Erythroblast (primary cell): ENCODE measurements around the gene ARL5A.

ENCODE experiments used
- DNase-seq, 2 experiments: peaks; one replicate each; lab custom pipeline; 2025; lab: John Stamatoyannopoulos, UW
- GATA1 ChIP-seq: IDR thresholded peaks from 2 replicates; pipeline ENCODE4 v1.6.1; 2011; ENCODE audit warnings: low read depth, mild to moderate bottlenecking, control low read depth, low read length, moderate library complexity
- POLR2A ChIP-seq: IDR thresholded peaks from 2 replicates; pipeline ENCODE4 v1.6.1; 2011; ENCODE audit warnings: mild to moderate bottlenecking, low read length

The ARL5A gene

DNA sequence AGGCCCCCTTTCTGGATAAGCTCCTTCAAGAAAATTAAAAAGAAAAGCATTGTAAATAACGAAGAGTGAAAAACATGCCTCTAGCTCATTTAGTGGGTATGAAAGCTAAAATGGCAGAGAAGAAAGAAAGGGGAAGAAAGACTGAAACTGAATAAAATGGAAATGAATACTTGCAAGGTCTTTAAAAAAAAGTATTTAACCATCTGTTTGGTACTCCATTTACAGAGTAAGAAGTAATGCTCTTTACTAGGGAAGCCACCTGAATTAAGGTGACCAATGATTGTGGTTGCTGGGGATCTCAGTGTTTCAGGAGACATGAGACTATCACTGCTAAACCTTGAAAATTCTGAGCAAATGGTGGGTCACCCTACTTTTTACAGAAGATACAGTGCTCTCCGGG lies 17.7 kb upstream of the ARL5A start:
- TF ChIP-seq GATA1 (no peak), POLR2A (no peak)
- DNase-seq, result no peak

DNA sequence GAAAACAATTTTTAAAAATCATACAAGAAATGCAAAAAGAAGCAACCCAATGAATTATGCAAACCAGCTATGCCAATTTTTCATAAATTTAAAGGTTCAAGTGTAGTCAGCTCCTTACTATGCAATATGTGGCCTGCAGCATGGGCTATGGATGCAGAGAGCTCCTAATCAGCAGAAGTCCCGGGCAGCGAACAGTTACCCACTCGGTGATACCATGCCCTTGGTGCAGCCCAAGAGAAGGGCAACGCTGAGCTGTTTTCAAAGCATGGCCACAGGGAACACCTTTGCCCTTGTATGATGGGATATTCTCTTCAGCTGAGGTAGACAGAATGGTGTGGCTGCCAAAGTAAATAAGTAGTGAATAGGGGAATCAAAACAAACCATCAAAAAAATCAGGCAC lies 17.3 kb upstream of the ARL5A start:
- no peak for TF ChIP-seq GATA1
- no peak for TF ChIP-seq POLR2A
- DNase-seq, result no peak

DNA sequence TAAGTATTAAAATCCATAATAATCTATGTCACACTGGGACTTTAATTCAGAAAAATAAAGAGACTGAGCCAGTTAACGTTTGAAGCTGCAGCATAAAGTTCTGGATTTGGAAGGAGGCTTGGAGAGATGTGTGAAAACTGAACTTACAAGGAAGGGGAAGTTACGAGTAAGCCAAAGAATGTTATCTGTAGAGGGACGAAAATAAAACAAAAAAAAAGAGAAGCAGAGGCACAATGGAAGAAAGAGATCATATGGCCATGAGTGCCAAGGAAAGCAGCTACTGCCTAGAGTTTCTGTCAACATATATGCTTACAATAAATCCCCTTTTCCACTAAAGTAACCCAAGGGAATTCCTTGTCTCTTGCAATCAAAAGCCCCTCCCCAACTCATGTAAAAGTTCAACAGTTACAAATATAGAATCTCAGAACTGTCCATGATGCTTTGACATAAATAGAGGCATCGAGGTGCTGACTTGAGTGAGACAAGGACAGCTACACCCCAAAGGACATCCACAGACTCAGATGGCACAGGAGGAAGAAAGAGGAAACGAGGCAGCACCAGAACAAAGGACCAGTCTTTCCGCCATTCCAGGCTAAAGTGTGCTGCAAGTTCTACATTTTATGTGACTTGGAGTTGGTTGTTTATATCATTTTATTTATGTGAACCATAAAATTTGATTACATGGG lies 16.1 kb upstream of the ARL5A start:
- TF ChIP-seq GATA1 (no peak), POLR2A (no peak)
- no peak for DNase-seq

- TF ChIP-seq GATA1, result no peak
- no peak for TF ChIP-seq POLR2A
- no peak for DNase-seq
Measured at GRCh38 chr2:151843691-151844061, 15.5 kb upstream of the ARL5A start.

DNA sequence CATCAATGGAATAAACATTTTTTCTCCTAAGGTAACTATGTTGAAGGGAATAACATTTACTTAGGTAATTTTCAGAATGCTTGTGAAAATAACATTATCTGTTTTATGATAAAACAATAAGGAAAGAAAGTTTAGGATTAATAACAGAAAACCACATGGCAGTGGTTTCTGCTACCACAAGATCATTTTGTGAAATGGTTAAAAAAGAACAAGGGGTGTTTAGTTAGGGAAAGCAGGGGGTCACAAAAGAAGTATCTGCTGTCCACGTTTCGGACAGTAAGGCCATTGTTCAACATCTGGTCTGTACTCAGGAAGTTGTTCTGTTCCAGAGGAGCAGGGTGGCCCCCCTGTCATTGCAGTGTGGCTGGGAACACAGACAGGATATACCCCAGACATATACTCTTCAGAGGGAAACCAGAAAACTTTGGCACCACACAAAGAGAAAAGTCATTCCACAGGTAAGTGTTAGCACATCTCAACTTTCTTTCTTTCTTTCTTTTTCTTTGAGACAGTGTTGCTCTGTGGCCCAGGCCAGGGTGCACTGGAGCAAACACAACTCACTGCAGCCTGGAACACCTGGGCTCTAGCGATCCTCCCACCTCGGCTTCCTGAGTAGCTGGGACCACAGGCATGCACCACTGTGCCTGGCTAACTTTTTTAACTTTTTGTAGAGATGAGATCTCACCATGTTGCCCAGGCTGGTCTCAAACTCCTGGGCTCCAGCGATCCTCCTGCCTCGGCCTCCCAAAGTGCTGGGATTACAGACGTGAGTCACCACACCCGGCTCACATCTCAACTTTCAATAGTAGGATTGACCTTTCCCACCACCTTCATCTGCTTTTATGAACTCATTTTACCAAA lies 14.8 kb upstream of the ARL5A start:
- no peak for TF ChIP-seq POLR2A
- TF ChIP-seq GATA1, result no peak
- DNase-seq, result no peak

DNA sequence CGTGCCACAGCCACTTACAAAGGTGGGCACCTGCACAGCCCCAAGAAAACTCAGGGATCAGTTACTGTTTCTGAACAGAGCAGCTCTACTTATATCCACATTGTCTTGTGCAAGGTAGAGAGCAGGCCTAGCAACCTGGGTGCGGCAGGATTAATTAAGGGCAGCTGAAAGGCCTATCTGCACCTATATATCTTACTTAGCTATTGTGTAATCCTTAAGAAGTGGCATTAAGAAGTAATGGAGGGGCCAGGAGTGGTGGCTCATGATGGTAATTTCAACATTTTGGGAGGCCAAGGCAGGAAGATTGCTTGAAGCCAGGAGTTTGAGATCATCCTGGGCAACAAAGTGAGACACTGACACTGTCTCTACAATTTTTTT lies 12.8 kb upstream of the ARL5A start:
- TF ChIP-seq POLR2A, result no peak
- no peak for TF ChIP-seq GATA1
- no peak for DNase-seq

GRCh38 chr2:151840216-151841046 lies 12.2 kb upstream of the ARL5A start:
- DNase-seq, result no peak
- TF ChIP-seq GATA1 (no peak), POLR2A (no peak)

DNA sequence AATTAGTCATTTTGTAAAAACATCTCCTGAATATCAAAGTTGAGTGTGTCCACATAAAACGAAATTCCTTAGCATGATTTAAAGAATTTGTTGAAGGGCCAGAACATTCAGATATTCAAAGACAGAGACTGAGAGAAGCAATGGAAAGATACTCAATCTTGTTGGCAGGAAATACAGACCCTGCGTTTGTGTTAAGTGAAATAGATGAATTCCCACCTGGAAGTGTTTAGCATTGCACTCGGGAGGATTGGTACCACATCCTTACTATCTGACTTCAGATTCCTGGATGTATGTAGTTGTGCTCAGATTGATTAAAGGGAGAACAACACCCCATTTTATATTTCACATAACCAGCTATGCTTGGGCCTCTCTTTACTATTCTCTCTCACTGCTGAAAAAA lies 9.7 kb upstream of the ARL5A start:
- no peak for TF ChIP-seq GATA1
- TF ChIP-seq POLR2A, result no peak
- DNase-seq, result no peak

DNA sequence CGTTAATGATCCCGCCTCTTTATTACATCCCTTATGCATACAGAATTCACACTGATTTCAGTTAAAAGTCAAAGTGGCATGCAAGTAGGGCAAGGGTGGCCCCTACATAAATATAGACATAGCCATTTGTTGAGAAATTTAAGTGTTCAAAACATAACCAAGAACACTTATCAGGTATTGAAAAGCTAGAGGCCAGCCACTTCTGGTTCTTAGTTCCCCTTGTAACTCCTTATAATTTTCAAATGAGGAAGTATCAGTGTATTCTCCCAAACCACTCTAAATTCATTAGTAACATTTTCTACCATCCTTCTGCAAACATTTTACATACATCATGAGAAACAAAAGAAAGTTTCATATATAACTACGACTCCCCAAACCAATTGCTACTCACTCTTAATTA lies 5.8 kb upstream of the ARL5A start:
- DNase-seq, result no peak
- TF ChIP-seq GATA1 (no peak), POLR2A (no peak)

DNA sequence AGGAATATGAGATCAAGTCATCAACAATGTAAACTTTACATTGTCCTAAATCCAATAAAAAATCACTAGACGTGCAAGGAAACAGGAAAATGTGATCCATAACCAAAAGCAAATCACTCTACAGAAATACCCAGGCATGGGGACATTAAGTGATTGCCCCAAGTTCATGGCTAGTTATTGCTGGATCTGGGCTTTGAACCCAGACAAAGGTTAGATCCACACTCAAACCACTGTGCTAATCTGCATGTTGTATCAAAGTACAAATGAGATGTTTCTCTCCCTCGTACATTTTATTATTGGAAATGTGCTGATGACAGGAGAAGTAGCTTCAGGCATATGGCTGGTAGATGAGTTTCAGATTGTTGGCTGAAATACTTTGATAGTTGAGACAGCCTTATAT lies 2.7 kb upstream of the ARL5A start:
- no peak for DNase-seq
- TF ChIP-seq POLR2A (no peak), GATA1 (no peak)

DNA sequence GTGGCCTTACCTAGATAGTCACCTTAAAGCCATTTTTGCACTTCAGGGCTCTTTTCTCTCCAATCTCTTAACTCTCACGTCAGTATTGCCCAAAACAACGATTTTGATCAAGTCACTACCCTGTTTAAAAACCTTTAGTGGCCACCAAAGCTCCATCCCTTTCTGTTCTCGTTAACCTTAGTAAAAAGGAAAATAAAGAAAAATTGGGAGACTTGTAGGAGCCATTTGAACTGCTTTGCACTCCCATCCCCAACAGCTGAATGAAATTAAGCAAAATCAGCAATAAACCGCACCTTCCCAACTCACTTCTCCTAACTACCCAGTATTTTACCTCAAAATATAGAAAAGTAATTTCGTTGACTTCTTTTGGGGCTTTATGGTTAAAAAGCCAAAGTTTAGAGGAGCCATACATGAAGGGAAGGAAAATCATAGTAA lies 686 bp upstream of the ARL5A start:
- no peak for DNase-seq
- no peak for TF ChIP-seq GATA1
- no peak for TF ChIP-seq POLR2A

DNA sequence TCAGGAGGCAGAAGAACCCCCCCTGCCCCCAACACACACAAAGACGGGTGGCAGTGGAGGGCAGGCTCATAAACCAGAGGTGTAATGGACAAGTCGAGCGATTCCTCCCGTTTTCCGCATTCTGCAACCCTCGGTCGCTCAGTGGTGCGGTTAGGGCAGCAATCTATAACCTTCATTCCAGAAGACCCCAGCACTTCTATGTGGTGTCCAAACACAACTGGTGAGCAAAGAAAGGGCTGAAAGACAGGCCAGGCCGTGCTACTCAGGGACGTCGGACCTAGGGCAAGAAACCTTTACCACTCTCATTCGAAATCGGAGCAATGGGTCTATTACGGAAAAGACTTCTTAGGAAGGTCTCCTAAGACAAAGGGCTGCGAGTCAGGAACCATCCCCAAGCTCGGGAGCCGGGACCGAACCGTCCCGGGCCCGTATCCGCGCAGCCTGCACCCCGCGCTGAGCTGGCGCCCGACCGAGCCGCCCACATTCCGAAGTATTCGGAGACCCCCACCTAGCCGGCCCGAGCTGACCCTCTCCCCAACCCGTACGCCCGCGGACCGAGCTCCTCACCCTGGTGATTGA lies 568 bp downstream of the ARL5A start:
- no peak for TF ChIP-seq POLR2A
- DNase-seq, result peak; percentile 60 to 73

GRCh38 chr2:151826737-151827157 lies 1.5 kb downstream of the ARL5A start:
- TF ChIP-seq GATA1 (no peak), POLR2A (peak; percentile 46)
- DNase-seq, result peak; percentile 62 to 84
